Mesendoderm (in vitro differentiated cells): ENCODE data around the gene HNRNPA3.
"Not testable (repeated sequence)": the region's sequence is repeated elsewhere in the genome, so short reads cannot be mapped to it uniquely, and the experiment has no call there.

Source experiments
- DNase-seq: peaks from one replicate; pipeline ENCODE4 v3.0.0; 2013
- H2AK5ac ChIP-seq: 2 replicates; pipeline ENCODE4 v1.6.1; 2013; ENCODE audit warnings: low read length, inconsistent platforms
- H2BK120ac ChIP-seq: 2 replicates; pipeline ENCODE4 v1.6.1; 2013; ENCODE audit warnings: low read depth, mild to moderate bottlenecking, low read length, moderate library complexity, mixed read lengths
- H2BK15ac ChIP-seq: replicated peaks from 2 replicates; pipeline ENCODE4 v1.6.1; 2013; ENCODE audit warnings: low read depth, mild to moderate bottlenecking, moderate library complexity
- H2BK5ac ChIP-seq: 2 replicates; pipeline ENCODE4 v1.6.1; 2013; ENCODE audit warnings: low read length, inconsistent platforms
- H3K18ac ChIP-seq: 2 replicates; pipeline ENCODE4 v1.6.1; 2013; ENCODE audit warnings: mild to moderate bottlenecking, low read length, mixed read lengths
- H3K23ac ChIP-seq: one replicate; pipeline ENCODE4 v1.6.1; 2013; ENCODE audit warnings: low read length
- H3K27ac ChIP-seq: 2 replicates; pipeline ENCODE4 v1.5.1; 2013; ENCODE audit warnings: low read depth, mild to moderate bottlenecking, inconsistent platforms, low read length, moderate library complexity
- H3K27me3 ChIP-seq: 2 replicates; pipeline ENCODE4 v1.6.1; 2013; ENCODE audit warnings: low read length, control low read depth, mild to moderate bottlenecking, inconsistent platforms; ENCODE audit not compliant: insufficient read depth, poor library complexity
- H3K36me3 ChIP-seq: 2 replicates; pipeline ENCODE4 v1.6.1; 2013; ENCODE audit warnings: low read length, inconsistent platforms; ENCODE audit not compliant: control insufficient read depth, insufficient read depth
- H3K4ac ChIP-seq: one replicate; pipeline ENCODE4 v1.6.1; 2013; ENCODE audit warnings: low read depth, mild to moderate bottlenecking, low read length, moderate library complexity
- H3K4me1 ChIP-seq: 2 replicates; pipeline ENCODE4 v1.6.1; 2013; ENCODE audit warnings: low read depth, low read length, inconsistent platforms; ENCODE audit not compliant: control insufficient read depth
- H3K4me2 ChIP-seq: 2 replicates; pipeline ENCODE4 v1.6.1; 2013; ENCODE audit warnings: low read length
- H3K4me3 ChIP-seq: 2 replicates; pipeline ENCODE4 v1.5.1; 2013; ENCODE audit warnings: mild to moderate bottlenecking, low read length
- H3K56ac ChIP-seq: one replicate; pipeline ENCODE4 v1.6.1; 2013; ENCODE audit warnings: low read length
- H3K79me1 ChIP-seq: 2 replicates; pipeline ENCODE4 v1.6.1; 2013; ENCODE audit warnings: low read length, inconsistent platforms
- H3K79me2 ChIP-seq: 2 replicates; pipeline ENCODE4 v1.6.1; 2013; ENCODE audit warnings: mild to moderate bottlenecking, low read length; ENCODE audit not compliant: control insufficient read depth, insufficient read depth
- H3K9ac ChIP-seq: 2 replicates; pipeline ENCODE4 v1.6.1; 2013; ENCODE audit warnings: low read length, inconsistent platforms
- H4K5ac ChIP-seq: one replicate; pipeline ENCODE4 v1.6.1; 2013; ENCODE audit warnings: low read length
- H4K8ac ChIP-seq: one replicate; pipeline ENCODE4 v1.6.1; 2013; ENCODE audit warnings: low read depth, mild to moderate bottlenecking, control low read depth, low read length, moderate library complexity
- whole genome bisulfite sequencing: extraction: QIAGEN DNeasy Blood & Tissue Kit; methylation state at CpG from one replicate; pipeline ENCODE4 v1.1.7; 2013; ENCODE audit warnings: low lambda C conversion rate, missing lambda C conversion rate; ENCODE audit not compliant: insufficient coverage; ENCODE audit errors: extremely low coverage; 5-methylcytosine and 5-hydroxymethylcytosine counted together

The HNRNPA3 gene

DNA sequence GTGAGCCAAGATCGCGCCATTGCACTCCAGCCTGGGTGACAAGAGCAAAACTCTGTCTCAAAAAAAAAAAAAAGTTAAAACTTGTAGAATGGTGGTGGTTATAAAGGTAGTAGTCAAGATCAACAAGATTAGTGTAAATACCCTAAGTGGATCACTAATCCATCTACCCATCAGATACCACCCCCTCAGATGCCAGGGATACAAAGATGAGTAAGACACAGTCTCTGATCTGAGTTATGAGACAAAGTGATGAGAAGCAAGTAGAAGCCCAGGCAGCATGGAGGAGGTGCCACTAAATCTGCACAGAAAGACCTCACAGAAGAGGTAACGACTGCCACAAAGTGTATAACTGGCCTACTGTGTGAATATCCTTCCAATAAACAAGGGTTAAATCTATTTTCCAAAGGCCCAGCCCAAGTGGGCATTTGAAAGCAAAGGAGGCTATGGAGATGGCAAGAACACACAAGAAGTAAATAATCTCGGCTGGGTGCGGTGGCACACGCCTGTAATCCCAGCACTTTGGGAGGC, 31.7 kb downstream of the HNRNPA3 start:
- no peak overlapping the region for H3K9ac ChIP-seq
- H3K4me3 ChIP-seq, result no peak overlapping the region
- no peaks in the 10 kb centered on the region for H3K36me3 ChIP-seq
- H3K18ac ChIP-seq, result no peak overlapping the region
- no peak overlapping the region for H2BK5ac ChIP-seq
- no peak overlapping the region for H3K56ac ChIP-seq
- no peak overlapping the region for H4K8ac ChIP-seq
- no CpG with 5 or more reads among the region's 6 CpGs for WGBS
- peaks cover 22% of the 10 kb centered on the region for H3K79me1 ChIP-seq
- no peaks in the 10 kb centered on the region for H3K27me3 ChIP-seq
- no peak overlapping the region for H2AK5ac ChIP-seq
- no peak overlapping the region for H3K23ac ChIP-seq
- no peak overlapping the region for H3K4me2 ChIP-seq
- no peak for DNase-seq
- peaks cover 60% of the 10 kb centered on the region for H3K79me2 ChIP-seq
- H2BK15ac ChIP-seq, result no peak overlapping the region
- H2BK120ac ChIP-seq, result no peak overlapping the region
- no peak overlapping the region for H3K4ac ChIP-seq
- no peak overlapping the region for H3K27ac ChIP-seq
- no peak overlapping the region for H4K5ac ChIP-seq
- H3K4me1 ChIP-seq, result peaks cover 14% of the 10 kb centered on the region

DNA sequence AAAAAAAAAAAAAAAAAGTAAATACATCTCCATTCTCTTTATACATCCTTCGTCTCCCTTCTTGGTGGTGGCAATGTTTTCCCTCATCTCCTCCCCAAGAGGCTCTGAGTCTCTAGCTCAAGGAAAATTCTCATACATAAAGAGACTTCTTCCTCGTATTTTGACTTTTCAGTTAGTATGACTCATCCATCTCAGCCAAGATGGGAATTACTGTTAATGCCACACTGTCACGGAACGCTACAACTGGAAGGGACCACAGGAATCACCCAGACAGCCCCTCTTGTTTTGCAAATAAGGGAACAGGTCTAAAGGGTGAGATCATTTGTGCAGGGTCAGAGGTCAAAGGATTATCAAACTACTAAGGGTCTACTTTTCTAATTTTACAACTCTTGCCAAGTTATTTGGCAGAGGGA, 32.4 kb downstream of the HNRNPA3 start:
- no peak overlapping the region for H3K9ac ChIP-seq
- no peak overlapping the region for H4K8ac ChIP-seq
- no peaks in the 10 kb centered on the region for H3K27me3 ChIP-seq
- peak; percentile 82 for DNase-seq
- no peak overlapping the region for H3K18ac ChIP-seq
- no peak overlapping the region for H3K23ac ChIP-seq
- H3K79me2 ChIP-seq, result peaks cover 58% of the 10 kb centered on the region
- H2BK5ac ChIP-seq, result no peak overlapping the region
- H3K4ac ChIP-seq, result no peak overlapping the region
- H2BK120ac ChIP-seq, result no peak overlapping the region
- no peak overlapping the region for H3K4me2 ChIP-seq
- H2BK15ac ChIP-seq, result no peak overlapping the region
- H2AK5ac ChIP-seq, result no peak overlapping the region
- no peak overlapping the region for H4K5ac ChIP-seq
- H3K79me1 ChIP-seq, result peaks cover 20% of the 10 kb centered on the region
- H3K36me3 ChIP-seq, result no peaks in the 10 kb centered on the region
- no peak overlapping the region for H3K4me3 ChIP-seq
- WGBS, result no CpG with 5 or more reads among the region's 4 CpGs
- H3K27ac ChIP-seq, result no peak overlapping the region
- H3K4me1 ChIP-seq, result peaks cover 14% of the 10 kb centered on the region
- no peak overlapping the region for H3K56ac ChIP-seq

DNA sequence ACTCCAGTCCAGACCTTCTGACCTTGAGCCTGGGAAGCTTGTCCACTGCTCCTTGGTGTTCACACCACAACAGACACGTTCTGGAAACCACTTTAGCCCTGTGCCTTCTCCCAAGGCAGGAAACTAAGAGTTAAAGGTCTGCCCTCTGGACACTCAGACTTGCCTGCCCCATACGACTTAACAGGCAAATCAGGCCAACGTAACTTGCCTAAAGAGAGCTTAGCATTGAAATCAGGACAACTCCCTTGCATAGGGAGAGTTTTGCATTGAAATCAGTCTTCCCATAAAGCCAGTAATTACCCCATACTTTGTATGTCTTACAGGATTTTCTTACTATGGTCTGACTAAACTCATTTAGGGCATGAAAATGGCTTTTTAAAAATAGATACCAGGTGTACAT, 33.4 kb downstream of the HNRNPA3 start:
- Histone ChIP-seq H4K5ac (no peak overlapping the region), H3K18ac (no peak overlapping the region), H3K23ac (no peak overlapping the region)

GRCh38 chr2:177246523-177247030, 34.0 kb downstream of the HNRNPA3 start:
- peaks cover 14% of the 10 kb centered on the region for H3K4me1 ChIP-seq
- not testable (repeated sequence) for H3K56ac ChIP-seq, H3K9ac ChIP-seq, H3K36me3 ChIP-seq, H3K23ac ChIP-seq, H3K27ac ChIP-seq, H2AK5ac ChIP-seq, DNase-seq, H2BK5ac ChIP-seq, H4K5ac ChIP-seq, H3K4me3 ChIP-seq, H4K8ac ChIP-seq, H2BK15ac ChIP-seq, H3K4me2 ChIP-seq, H2BK120ac ChIP-seq, H3K18ac ChIP-seq, H3K27me3 ChIP-seq, H3K4ac ChIP-seq
- WGBS, result no CpG with 5 or more reads among the region's 2 CpGs
- H3K79me1 ChIP-seq, result peaks cover 18% of the 10 kb centered on the region
- peaks cover 64% of the 10 kb centered on the region for H3K79me2 ChIP-seq

More for the DNA sequence above, 33.4 kb downstream of the HNRNPA3 start:
- H3K56ac ChIP-seq, result no peak overlapping the region
- no peak overlapping the region for H3K4me2 ChIP-seq
- no peaks in the 10 kb centered on the region for H3K36me3 ChIP-seq
- no CpG with 5 or more reads among the region's 3 CpGs for WGBS
- H3K4ac ChIP-seq, result no peak overlapping the region
- no peak overlapping the region for H2BK5ac ChIP-seq
- H2BK15ac ChIP-seq, result no peak overlapping the region
- H3K4me3 ChIP-seq, result no peak overlapping the region
- peaks cover 18% of the 10 kb centered on the region for H3K79me1 ChIP-seq
- no peak overlapping the region for H4K8ac ChIP-seq
- H3K27ac ChIP-seq, result peak overlapping the region; percentile 17
- no peak overlapping the region for H2BK120ac ChIP-seq
- no peaks in the 10 kb centered on the region for H3K27me3 ChIP-seq
- peaks cover 14% of the 10 kb centered on the region for H3K4me1 ChIP-seq
- no peak overlapping the region for H2AK5ac ChIP-seq
- H3K79me2 ChIP-seq, result peaks cover 60% of the 10 kb centered on the region
- DNase-seq, result no peak
- no peak overlapping the region for H3K9ac ChIP-seq

- Histone ChIP-seq H3K4me2 (no peak overlapping the region), H3K23ac (peak overlapping the region; percentile 90), H3K4ac (no peak overlapping the region), H3K79me1 (peaks cover 21% of the 10 kb centered on the region), H3K27me3 (no peaks in the 10 kb centered on the region), H3K4me1 (peaks cover 11% of the 10 kb centered on the region), H3K56ac (no peak overlapping the region), H2AK5ac (no peak overlapping the region), H2BK120ac (no peak overlapping the region), H4K5ac (no peak overlapping the region), H3K27ac (no peak overlapping the region), H4K8ac (no peak overlapping the region), H2BK15ac (no peak overlapping the region), H3K79me2 (peaks cover 65% of the 10 kb centered on the region), H3K4me3 (no peak overlapping the region), H3K9ac (no peak overlapping the region), H3K18ac (no peak overlapping the region), H3K36me3 (no peaks in the 10 kb centered on the region), H2BK5ac (no peak overlapping the region)
- WGBS, result no CpG with 5 or more reads among the region's 6 CpGs
- DNase-seq, result no peak
Measured at GRCh38 chr2:177247693-177248262, 35.2 kb downstream of the HNRNPA3 start.

- Histone ChIP-seq H2AK5ac (no peak overlapping the region), H3K4ac (no peak overlapping the region), H4K8ac (no peak overlapping the region), H3K23ac (no peak overlapping the region), H2BK120ac (no peak overlapping the region), H3K18ac (no peak overlapping the region), H3K56ac (no peak overlapping the region), H3K27me3 (no peaks in the 10 kb centered on the region), H3K79me1 (peaks cover 21% of the 10 kb centered on the region), H3K27ac (no peak overlapping the region), H4K5ac (no peak overlapping the region), H3K4me2 (no peak overlapping the region), H3K4me1 (peaks cover 6% of the 10 kb centered on the region), H3K4me3 (no peak overlapping the region), H3K36me3 (no peaks in the 10 kb centered on the region), H3K9ac (no peak overlapping the region), H2BK15ac (no peak overlapping the region), H3K79me2 (peaks cover 66% of the 10 kb centered on the region), H2BK5ac (no peak overlapping the region)
- no peak for DNase-seq
- whole genome bisulfite sequencing, result no CpG with 5 or more reads among the region's 7 CpGs
Measured at GRCh38 chr2:177249038-177249437, 36.4 kb downstream of the HNRNPA3 start.
